ENCODE measurements around the gene E2F8.

DNA sequence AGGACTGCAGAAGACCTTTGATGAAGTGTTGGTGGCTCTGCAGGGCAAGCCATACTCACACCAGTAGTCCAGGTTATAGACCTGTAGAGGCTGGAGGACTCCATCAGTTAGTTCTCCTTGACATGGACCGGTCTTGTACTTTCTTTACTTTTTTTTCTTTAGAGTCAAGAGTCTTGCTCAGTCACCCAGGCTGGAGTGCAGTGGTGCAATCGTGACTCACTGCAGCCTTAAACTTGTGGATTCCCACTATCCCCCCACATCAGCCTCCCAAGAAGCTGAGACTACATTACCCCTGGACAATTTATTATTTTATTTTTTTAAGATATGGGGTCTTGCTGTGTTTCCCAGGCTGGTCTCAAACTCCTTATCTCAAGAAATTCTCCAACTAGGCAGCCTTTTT, 49.6 kb upstream of the E2F8 start:
- TF ChIP-seq, protein P1, sequence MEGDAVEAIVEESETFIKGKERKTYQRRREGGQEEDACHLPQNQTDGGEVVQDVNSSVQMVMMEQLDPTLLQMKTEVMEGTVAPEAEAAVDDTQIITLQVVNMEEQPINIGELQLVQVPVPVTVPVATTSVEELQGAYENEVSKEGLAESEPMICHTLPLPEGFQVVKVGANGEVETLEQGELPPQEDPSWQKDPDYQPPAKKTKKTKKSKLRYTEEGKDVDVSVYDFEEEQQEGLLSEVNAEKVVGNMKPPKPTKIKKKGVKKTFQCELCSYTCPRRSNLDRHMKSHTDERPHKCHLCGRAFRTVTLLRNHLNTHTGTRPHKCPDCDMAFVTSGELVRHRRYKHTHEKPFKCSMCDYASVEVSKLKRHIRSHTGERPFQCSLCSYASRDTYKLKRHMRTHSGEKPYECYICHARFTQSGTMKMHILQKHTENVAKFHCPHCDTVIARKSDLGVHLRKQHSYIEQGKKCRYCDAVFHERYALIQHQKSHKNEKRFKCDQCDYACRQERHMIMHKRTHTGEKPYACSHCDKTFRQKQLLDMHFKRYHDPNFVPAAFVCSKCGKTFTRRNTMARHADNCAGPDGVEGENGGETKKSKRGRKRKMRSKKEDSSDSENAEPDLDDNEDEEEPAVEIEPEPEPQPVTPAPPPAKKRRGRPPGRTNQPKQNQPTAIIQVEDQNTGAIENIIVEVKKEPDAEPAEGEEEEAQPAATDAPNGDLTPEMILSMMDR (IDR thresholded peaks at IDR 0.05) = no peak
- no peak for TF ChIP-seq POLR2A (IDR thresholded peaks at IDR 0.05)
